Epidermal melanocyte (primary cell): ENCODE data around the gene IL4I1.
"Not testable (repeated sequence)": the region's sequence is repeated elsewhere in the genome, so short reads cannot be mapped to it uniquely, and the experiment has no call there.

Source experiments
- DNase-seq: peaks from one replicate; pipeline ENCODE4 v3.0.0; 2011; ENCODE audit warnings: low spot score; ENCODE audit not compliant: insufficient read length

IL4I1 gene

GRCh38 chr19:49896863-49897621, at the start of gene IL4I1:
TSS of gene IL4I1 (minus strand) at chr19:49896887. CDS start at chr19:49896160, 727 bp downstream.
- no peak for DNase-seq

GRCh38 chr19:49946415-49946814, 49.7 kb upstream of the IL4I1 start:
- DNase-seq = no peak

GRCh38 chr19:49944567-49944966, 47.9 kb upstream of the IL4I1 start:
- not testable (repeated sequence) for DNase-seq

- DNase-seq = no peak
Observed at GRCh38 chr19:49940482-49940791, 43.8 kb upstream of the IL4I1 start.

- no peak for DNase-seq
Observed at GRCh38 chr19:49939721-49940481, 43.2 kb upstream of the IL4I1 start.

- no peak for DNase-seq
Observed at GRCh38 chr19:49938662-49939061, 42.0 kb upstream of the IL4I1 start.

- DNase-seq = peak; percentile 71
Observed at GRCh38 chr19:49937750-49938381, 41.2 kb upstream of the IL4I1 start.

- DNase-seq = no peak
Observed at GRCh38 chr19:49936549-49936948, 39.9 kb upstream of the IL4I1 start.

GRCh38 chr19:49933643-49934042, 37.0 kb upstream of the IL4I1 start:
- no peak for DNase-seq

- DNase-seq = no peak
Observed at GRCh38 chr19:49932731-49933131, 36.0 kb upstream of the IL4I1 start.

GRCh38 chr19:49932041-49932451, 35.4 kb upstream of the IL4I1 start:
- DNase-seq = no peak

GRCh38 chr19:49931293-49932040, 34.8 kb upstream of the IL4I1 start:
- DNase-seq = no peak

GRCh38 chr19:49930483-49931011, 33.9 kb upstream of the IL4I1 start:
- DNase-seq = no peak

GRCh38 chr19:49929611-49930482, 33.2 kb upstream of the IL4I1 start:
- peak; percentile 95 for DNase-seq

GRCh38 chr19:49929121-49929610, 32.5 kb upstream of the IL4I1 start, which contains the start of the genes ATF5 and NUP62:
TSS of gene ATF5 (plus strand) at chr19:49929205. CDS start at chr19:49930851, 1,646 bp downstream.
TSS of gene NUP62 (minus strand) at chr19:49929504. CDS start at chr19:49909807, 19,697 bp downstream.
- DNase-seq = peak; percentile 98

- no peak for DNase-seq
Observed at GRCh38 chr19:49927526-49928264, 31.0 kb upstream of the IL4I1 start.

- DNase-seq = no peak
Observed at GRCh38 chr19:49926515-49926914, 29.8 kb upstream of the IL4I1 start.

- no peak for DNase-seq
Observed at GRCh38 chr19:49925486-49925885, 28.8 kb upstream of the IL4I1 start.

GRCh38 chr19:49924881-49925210, 28.2 kb upstream of the IL4I1 start:
- not testable (repeated sequence) for DNase-seq
